Muscle layer of colon (tissue), 2 donors: ENCODE measurements around the gene TMEM86B.

Source experiments
- H3K27ac ChIP-seq: one replicate; pipeline ENCODE4 v1.7.0; 2013; ENCODE audit warnings: low read depth, mild to moderate bottlenecking, low read length, moderate library complexity
- H3K27me3 ChIP-seq, 2 donors: one replicate each; pipeline ENCODE4 v1.7.0; 2013; ENCODE audit warnings: low read length in 2 of 2, mild to moderate bottlenecking in 2 of 2; ENCODE audit not compliant: insufficient read depth in 2 of 2, control insufficient read depth in 1 of 2
- H3K36me3 ChIP-seq: one replicate; pipeline ENCODE4 v1.7.0; 2013; ENCODE audit warnings: mild to moderate bottlenecking, low read length; ENCODE audit not compliant: insufficient read depth
- H3K4me1 ChIP-seq: one replicate; pipeline ENCODE4 v1.7.0; 2013; ENCODE audit warnings: mild to moderate bottlenecking, low read length; ENCODE audit not compliant: insufficient read depth
- H3K4me3 ChIP-seq, 2 donors: one replicate each; pipeline ENCODE4 v1.7.0; 2013; ENCODE audit warnings: low read length in 2 of 2, low read depth in 1 of 2, mild to moderate bottlenecking in 1 of 2, moderate library complexity in 1 of 2
- H3K9ac ChIP-seq: one replicate; pipeline ENCODE4 v1.7.0; 2013; ENCODE audit warnings: low read length
- H3K9me3 ChIP-seq: one replicate; pipeline ENCODE4 v1.7.0; 2013; ENCODE audit warnings: mild to moderate bottlenecking, low read length
- donor health status: abdominal sarcoma.
- donor health status: Adenocarcinoma of cecum.

Gene TMEM86B

GRCh38 chr19:55231391-55232285 is 3.1 kb upstream of the TMEM86B start:
- Histone ChIP-seq H3K4me3 (no peak overlapping the region), H3K27me3 (no peaks in the 10 kb centered on the region), H3K27ac (no peak overlapping the region), H3K9ac (no peak overlapping the region), H3K36me3 (peaks cover 60% of the 10 kb centered on the region), H3K4me1 (peaks cover 12% of the 10 kb centered on the region), H3K9me3 (no peaks in the 10 kb centered on the region)

GRCh38 chr19:55230780-55231179 is 2.2 kb upstream of the TMEM86B start:
- Histone ChIP-seq H3K9me3 (no peaks in the 10 kb centered on the region), H3K27ac (no peak overlapping the region), H3K36me3 (peaks cover 60% of the 10 kb centered on the region), H3K9ac (no peak overlapping the region), H3K4me3 (no peak overlapping the region), H3K27me3 (no peaks in the 10 kb centered on the region), H3K4me1 (peaks cover 12% of the 10 kb centered on the region)

- Histone ChIP-seq H3K27me3 (no peaks in the 10 kb centered on the region), H3K36me3 (peaks cover 59% of the 10 kb centered on the region), H3K4me3 (no peak overlapping the region), H3K4me1 (peaks cover 12% of the 10 kb centered on the region), H3K27ac (no peak overlapping the region), H3K9me3 (no peaks in the 10 kb centered on the region), H3K9ac (no peak overlapping the region)
These were observed 1.8 kb upstream of the TMEM86B start for GRCh38 chr19:55230329-55230728.

- Histone ChIP-seq H3K36me3 (peaks cover 54% of the 10 kb centered on the region), H3K27ac (no peak overlapping the region), H3K9ac (no peak overlapping the region), H3K27me3 (no peaks in the 10 kb centered on the region), H3K4me3 (no peak overlapping the region), H3K9me3 (no peaks in the 10 kb centered on the region), H3K4me1 (peaks cover 12% of the 10 kb centered on the region)
These were observed 1.2 kb upstream of the TMEM86B start for GRCh38 chr19:55229789-55230182.

- Histone ChIP-seq H3K4me3 (no peak overlapping the region), H3K9me3 (no peaks in the 10 kb centered on the region), H3K27me3 (no peaks in the 10 kb centered on the region), H3K4me1 (peaks cover 12% of the 10 kb centered on the region), H3K27ac (no peak overlapping the region), H3K36me3 (peaks cover 50% of the 10 kb centered on the region), H3K9ac (no peak overlapping the region)
These were observed 704 bp upstream of the TMEM86B start for GRCh38 chr19:55229145-55229788.

- Histone ChIP-seq H3K9me3 (no peaks in the 10 kb centered on the region), H3K36me3 (peaks cover 46% of the 10 kb centered on the region), H3K27ac (peak overlapping the region; percentile 61), H3K4me3 (no peak overlapping the region), H3K9ac (no peak overlapping the region), H3K4me1 (peaks cover 12% of the 10 kb centered on the region), H3K27me3 (no peaks in the 10 kb centered on the region)
These were observed 560 bp downstream of the TMEM86B start for GRCh38 chr19:55228015-55228391.

- Histone ChIP-seq H3K4me1 (peaks cover 12% of the 10 kb centered on the region), H3K27ac (peak overlapping the region; percentile 61), H3K9me3 (no peaks in the 10 kb centered on the region), H3K36me3 (peaks cover 40% of the 10 kb centered on the region), H3K4me3 (no peak overlapping the region), H3K9ac (no peak overlapping the region), H3K27me3 (no peaks in the 10 kb centered on the region)
These were observed 1.1 kb downstream of the TMEM86B start for GRCh38 chr19:55227241-55228014.

- no peak overlapping the region for H3K9ac ChIP-seq
- peaks cover 36% of the 10 kb centered on the region for H3K36me3 ChIP-seq
- peaks cover 12% of the 10 kb centered on the region for H3K4me1 ChIP-seq
- H3K27me3 ChIP-seq, result no peaks in the 10 kb centered on the region
- no peak overlapping the region for H3K4me3 ChIP-seq
- no peak overlapping the region for H3K27ac ChIP-seq
- no peaks in the 10 kb centered on the region for H3K9me3 ChIP-seq
These were observed 1.8 kb downstream of the TMEM86B start for GRCh38 chr19:55226788-55227187.

- Histone ChIP-seq H3K4me3 (no peak overlapping the region), H3K27me3 (no peaks in the 10 kb centered on the region), H3K9ac (no peak overlapping the region), H3K9me3 (no peaks in the 10 kb centered on the region), H3K4me1 (peaks cover 12% of the 10 kb centered on the region), H3K27ac (no peak overlapping the region), H3K36me3 (peaks cover 30% of the 10 kb centered on the region)
These were observed 2.3 kb downstream of the TMEM86B start for GRCh38 chr19:55226273-55226672.

- Histone ChIP-seq H3K9me3 (no peaks in the 10 kb centered on the region), H3K27ac (no peak overlapping the region), H3K9ac (no peak overlapping the region), H3K4me1 (peaks cover 12% of the 10 kb centered on the region), H3K4me3 (no peak overlapping the region), H3K36me3 (peaks cover 25% of the 10 kb centered on the region), H3K27me3 (no peaks in the 10 kb centered on the region)
These were observed 3.1 kb downstream of the TMEM86B start for GRCh38 chr19:55225415-55225958.
